ENCODE results near the gene SLC30A9. TPM values are rescaled to one million over a fixed set of nuclear protein-coding genes. Genes with fewer than 3 reads are reported as not detected.

The SLC30A9 gene
- polyA plus RNA-seq (2012; rRNA removed) = 34.2 and 44.0 TPM in 2 replicates
- 47.5 and 56.7 TPM in 2 replicates for polyA plus RNA-seq (2012; cell fraction: cytosol; rRNA removed)
- polyA plus RNA-seq (2012; cell fraction: nucleus; rRNA removed) = 22.8 and 23.2 TPM in 2 replicates

DNA sequence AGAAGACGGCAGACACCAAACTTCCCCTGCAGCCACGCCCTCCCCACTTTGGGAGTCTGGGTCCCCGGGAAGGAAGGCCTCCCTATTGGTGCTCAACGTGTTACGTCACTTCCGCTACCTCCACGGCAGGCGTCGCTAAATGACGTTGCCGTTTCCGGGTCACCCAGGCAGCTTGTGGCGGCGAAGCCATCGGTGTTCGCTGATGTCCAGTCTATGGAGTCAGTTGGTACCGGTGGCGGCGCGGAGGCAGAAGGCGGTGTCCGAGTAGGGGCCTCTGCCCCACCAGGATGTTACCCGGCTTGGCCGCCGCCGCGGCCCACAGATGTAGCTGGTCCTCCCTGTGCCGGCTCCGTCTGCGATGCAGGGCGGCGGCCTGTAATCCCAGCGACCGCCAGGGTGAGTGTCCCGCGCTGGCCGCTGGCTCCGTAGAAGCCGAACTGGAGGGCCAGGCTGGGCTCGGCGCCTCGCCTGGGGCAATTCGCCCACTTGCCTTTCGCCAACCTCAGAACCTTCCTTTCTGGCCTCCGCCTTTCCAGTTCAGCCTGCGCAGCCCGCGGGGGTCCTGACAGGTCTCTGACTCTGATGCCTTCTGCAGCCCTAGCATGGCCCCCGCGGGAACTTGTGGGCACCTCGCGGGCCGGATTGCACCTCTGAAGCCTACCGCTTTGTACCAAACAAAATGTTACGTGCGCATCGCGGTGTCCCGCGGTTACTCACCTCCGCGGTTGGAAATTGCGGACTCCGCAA lies at the start of gene SLC30A9:
TSS of gene SLC30A9 (plus strand) at position 166 of the 747 bp plus-strand sequence. CDS start at position 288, 122 bp downstream.
- Histone ChIP-seq H3K4me3 (ENCODE audit: low read depth in 2 of 2, low read length in 1 of 2) (peak within 1 kb of the TSS; percentile 71 to 98), H3K9me2 (no peaks in the 10 kb centered on the region), H3K36me3 (replicated peaks in 1 of 2; ENCODE audit: control insufficient read depth in 1 of 2, insufficient read depth in 2 of 2, low read length in 1 of 2) (peaks cover 6% of the 10 kb centered on the region in 2 experiments), H3K27ac (ENCODE audit: low read depth in 2 of 2, low read length in 1 of 2) (peak within 1 kb of the TSS; percentile 71 to 83), H4K20me1 (ENCODE audit: insufficient read depth) (peaks cover 23% of the 10 kb centered on the region), H3K4me1 (ENCODE audit: control insufficient read depth in 1 of 2, insufficient read depth in 2 of 2, low read depth in 1 of 2, low read length in 1 of 2) (peaks cover 16 to 17% of the 10 kb centered on the region in 2 experiments; a peak in 3 of 4 replicates), H3K9ac (peak within 1 kb of the TSS; percentile 85), H3K27me3 (ENCODE audit: insufficient read depth) (no peaks in the 10 kb centered on the region), H2AFZ (ENCODE audit: low read depth) (peak within 1 kb of the TSS; percentile 96), H3K9me3 (no peaks in the 10 kb centered on the region), H3K79me2 (ENCODE audit: insufficient read depth) (peaks cover 65% of the 10 kb centered on the region), H3F3A (replicated peaks; ENCODE audit: insufficient read depth) (no peaks in the 10 kb centered on the region), H3K4me2 (peak within 1 kb of the TSS; percentile 76)
- ChIA-PET POLR2A (interaction anchor here (0.6 to 1.1 kb wide), 4 partner anchors 55 to 734 kb away, joined by 3 to 4 read pairs (median 3); partner anchors contain the start of genes TMEM33 and UCHL1), CTCF (interaction anchor here (0.8 to 2.3 kb wide), 5 partner anchors 13 to 42 kb away, joined by 3 to 6 read pairs (median 4); no protein-coding TSS in a partner anchor)
- whole genome bisulfite sequencing (ENCODE audit: low lambda C conversion rate) = 2% methylated on average over 32 of the region's 64 CpGs
- DNase-seq = peak; percentile 96
- TF ChIP-seq RXRA (IDR thresholded peaks at IDR 0.05; ENCODE audit: borderline replicate concordance, low read depth) (no peak), TCF12 (IDR thresholded peaks at IDR 0.05) (no peak), GATA2 (CRISPR knock-in tag; IDR thresholded peaks at IDR 0.05) (no peak), MXI1 (IDR thresholded peaks at IDR 0.05; ENCODE audit: low read depth, low read length) (peak; percentile 67; the same call in 1 of the 2 replicates), NFIC (IDR thresholded peaks at IDR 0.05; ENCODE audit: borderline replicate concordance) (no peak), RCOR1 (IDR thresholded peaks at IDR 0.05; ENCODE audit: low read length) (no peak; the same call in 1 of the 2 replicates), GABPA (IDR thresholded peaks at IDR 0.05; ENCODE audit: low read depth) (peak; percentile 89), SIN3A (IDR thresholded peaks at IDR 0.05; ENCODE audit: borderline replicate concordance, low read depth, low read length) (0 out of 2 replicates have a peak, but pooled peaks have one; percentile 15), USF1 (IDR thresholded peaks at IDR 0.05; ENCODE audit: borderline replicate concordance, low read depth) (no peak), MEF2A (IDR thresholded peaks at IDR 0.05; ENCODE audit: borderline replicate concordance, low read depth) (no peak), POLR2AphosphoS5 (IDR thresholded peaks at IDR 0.05; ENCODE audit: low read depth, low read length) (peak; percentile 91), REST (IDR thresholded peaks at IDR 0.05; ENCODE audit: low read depth, low read length) (no peak; the same call in 1 of the 2 replicates), RAD21 (IDR thresholded peaks at IDR 0.05; ENCODE audit: low read length) (no peak), NRF1 (IDR thresholded peaks at IDR 0.05; ENCODE audit: low read depth, low read length) (no peak), TAF1 (IDR thresholded peaks at IDR 0.05; ENCODE audit: borderline replicate concordance, low read depth, low read length) (peak; percentile 64), JUND (IDR thresholded peaks at IDR 0.05) (no peak), ELF1 (IDR thresholded peaks at IDR 0.05) (peak; percentile 79), CHD2 (IDR thresholded peaks at IDR 0.05; ENCODE audit: low read length, partially characterized antibody) (peak; percentile 35), FOXJ3 (CRISPR knock-in tag; IDR thresholded peaks at IDR 0.05) (no peak), YY1 (IDR thresholded peaks at IDR 0.05; ENCODE audit: low read depth) (0 out of 2 replicates have a peak, but pooled peaks have one; percentile 70), FOXM1 (IDR thresholded peaks at IDR 0.05; ENCODE audit: low read depth) (no peak), EZH2phosphoT487 (IDR thresholded peaks at IDR 0.05; ENCODE audit: borderline replicate concordance, low read depth) (no peak), RFX5 (IDR thresholded peaks at IDR 0.05; ENCODE audit: low read length) (0 out of 2 replicates have a peak, but pooled peaks have one; percentile 53), SMC3 (IDR thresholded peaks at IDR 0.05; ENCODE audit: low read depth, low read length) (no peak)
- TF ChIP-seq, protein P1, sequence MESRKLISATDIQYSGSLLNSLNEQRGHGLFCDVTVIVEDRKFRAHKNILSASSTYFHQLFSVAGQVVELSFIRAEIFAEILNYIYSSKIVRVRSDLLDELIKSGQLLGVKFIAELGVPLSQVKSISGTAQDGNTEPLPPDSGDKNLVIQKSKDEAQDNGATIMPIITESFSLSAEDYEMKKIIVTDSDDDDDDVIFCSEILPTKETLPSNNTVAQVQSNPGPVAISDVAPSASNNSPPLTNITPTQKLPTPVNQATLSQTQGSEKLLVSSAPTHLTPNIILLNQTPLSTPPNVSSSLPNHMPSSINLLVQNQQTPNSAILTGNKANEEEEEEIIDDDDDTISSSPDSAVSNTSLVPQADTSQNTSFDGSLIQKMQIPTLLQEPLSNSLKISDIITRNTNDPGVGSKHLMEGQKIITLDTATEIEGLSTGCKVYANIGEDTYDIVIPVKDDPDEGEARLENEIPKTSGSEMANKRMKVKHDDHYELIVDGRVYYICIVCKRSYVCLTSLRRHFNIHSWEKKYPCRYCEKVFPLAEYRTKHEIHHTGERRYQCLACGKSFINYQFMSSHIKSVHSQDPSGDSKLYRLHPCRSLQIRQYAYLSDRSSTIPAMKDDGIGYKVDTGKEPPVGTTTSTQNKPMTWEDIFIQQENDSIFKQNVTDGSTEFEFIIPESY (IDR thresholded peaks at IDR 0.05; ENCODE audit: borderline replicate concordance, low read depth) = no peak
- TF ChIP-seq, protein P2, sequence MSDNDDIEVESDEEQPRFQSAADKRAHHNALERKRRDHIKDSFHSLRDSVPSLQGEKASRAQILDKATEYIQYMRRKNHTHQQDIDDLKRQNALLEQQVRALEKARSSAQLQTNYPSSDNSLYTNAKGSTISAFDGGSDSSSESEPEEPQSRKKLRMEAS (IDR thresholded peaks at IDR 0.05; ENCODE audit: low read depth) = peak; percentile 66
- TF ChIP-seq, protein P3, sequence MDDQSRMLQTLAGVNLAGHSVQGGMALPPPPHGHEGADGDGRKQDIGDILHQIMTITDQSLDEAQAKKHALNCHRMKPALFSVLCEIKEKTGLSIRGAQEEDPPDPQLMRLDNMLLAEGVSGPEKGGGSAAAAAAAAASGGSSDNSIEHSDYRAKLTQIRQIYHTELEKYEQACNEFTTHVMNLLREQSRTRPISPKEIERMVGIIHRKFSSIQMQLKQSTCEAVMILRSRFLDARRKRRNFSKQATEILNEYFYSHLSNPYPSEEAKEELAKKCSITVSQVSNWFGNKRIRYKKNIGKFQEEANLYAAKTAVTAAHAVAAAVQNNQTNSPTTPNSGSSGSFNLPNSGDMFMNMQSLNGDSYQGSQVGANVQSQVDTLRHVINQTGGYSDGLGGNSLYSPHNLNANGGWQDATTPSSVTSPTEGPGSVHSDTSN (IDR thresholded peaks at IDR 0.05) = no peak

Measured in SK-N-SH (cell line).